Middle frontal gyrus (tissue), 1 donor: ENCODE results near the gene GTSF1L.

Source experiments
- DNase-seq: peaks from one replicate; pipeline ENCODE4 v3.0.0-alpha.2; 2015; ENCODE audit warnings: low spot score; ENCODE audit errors: extremely low spot score

Gene GTSF1L

GRCh38 chr20:43716757-43717615 is 9.8 kb downstream of the GTSF1L start:
- DNase-seq: no peak

GRCh38 chr20:43716123-43716522 is 10.7 kb downstream of the GTSF1L start:
- no peak for DNase-seq

GRCh38 chr20:43715511-43715910 is 11.3 kb downstream of the GTSF1L start:
- no peak for DNase-seq

GRCh38 chr20:43715044-43715443 is 11.8 kb downstream of the GTSF1L start:
- no peak for DNase-seq

- DNase-seq: no peak
Measured at GRCh38 chr20:43711098-43711654, 15.6 kb downstream of the GTSF1L start.

GRCh38 chr20:43710370-43711044 is 16.3 kb downstream of the GTSF1L start:
- no peak for DNase-seq

GRCh38 chr20:43702502-43702901 is 24.3 kb downstream of the GTSF1L start:
- no peak for DNase-seq

GRCh38 chr20:43700627-43701026 is 26.2 kb downstream of the GTSF1L start:
- DNase-seq: no peak

- no peak for DNase-seq
Measured at GRCh38 chr20:43699941-43700565, 26.7 kb downstream of the GTSF1L start.

GRCh38 chr20:43695571-43695970 is 31.2 kb downstream of the GTSF1L start:
- no peak for DNase-seq

GRCh38 chr20:43694763-43695162 is 32.0 kb downstream of the GTSF1L start:
- DNase-seq: no peak

GRCh38 chr20:43691928-43692524 is 34.8 kb downstream of the GTSF1L start:
- DNase-seq: no peak

GRCh38 chr20:43690943-43691598 is 35.7 kb downstream of the GTSF1L start:
- no peak for DNase-seq

- DNase-seq: no peak
Measured at GRCh38 chr20:43689165-43689564, 37.6 kb downstream of the GTSF1L start.

- DNase-seq: no peak
Measured at GRCh38 chr20:43686820-43687219, 40.0 kb downstream of the GTSF1L start.

GRCh38 chr20:43682446-43682845 is 44.4 kb downstream of the GTSF1L start:
- no peak for DNase-seq

GRCh38 chr20:43681991-43682410 is 44.8 kb downstream of the GTSF1L start:
- no peak for DNase-seq

- DNase-seq: no peak
Measured at GRCh38 chr20:43681468-43681942, 45.3 kb downstream of the GTSF1L start.

GRCh38 chr20:43680981-43681380 is 45.8 kb downstream of the GTSF1L start:
- DNase-seq: no peak

- DNase-seq: no peak
Measured at GRCh38 chr20:43676368-43676767, 50.4 kb downstream of the GTSF1L start.
